Colon (tissue), 2 donors: ENCODE results near the gene CGA.
"Not testable (repeated sequence)": the region's sequence is repeated elsewhere in the genome, so short reads cannot be mapped to it uniquely, and the experiment has no call there.

Experiments
- FAIRE-seq: peaks from 2 replicates; lab custom pipeline; 2012; peaks lifted over from hg19 to GRCh38; lab: Jason Lieb, UNC
- donor health status: control.
- donor health status: control.

The CGA gene

GRCh38 chr6:87095087-87095509, at the start of gene CGA:
CGA (minus strand) TSS chr6:87095106; CDS start chr6:87088200, 6,906 bp downstream.
- no peak for FAIRE-seq

GRCh38 chr6:87139927-87140326, 45.0 kb upstream of the CGA start:
- FAIRE-seq, result not testable (repeated sequence)

GRCh38 chr6:87139236-87139635, 44.3 kb upstream of the CGA start:
- FAIRE-seq, result no peak

GRCh38 chr6:87136963-87137362, 42.1 kb upstream of the CGA start:
- FAIRE-seq, result no peak

GRCh38 chr6:87127737-87128136, 32.8 kb upstream of the CGA start:
- FAIRE-seq, result no peak

- no peak for FAIRE-seq
Measured at GRCh38 chr6:87126501-87126900, 31.6 kb upstream of the CGA start.

GRCh38 chr6:87124074-87124473, 29.2 kb upstream of the CGA start:
- no peak for FAIRE-seq

GRCh38 chr6:87122477-87122876, 27.6 kb upstream of the CGA start:
- no peak for FAIRE-seq

- no peak for FAIRE-seq
Measured at GRCh38 chr6:87118054-87118453, 23.1 kb upstream of the CGA start.

GRCh38 chr6:87116922-87117321, 22.0 kb upstream of the CGA start:
- no peak for FAIRE-seq

GRCh38 chr6:87115402-87116135, 20.7 kb upstream of the CGA start:
- no peak for FAIRE-seq

GRCh38 chr6:87110636-87111035, 15.7 kb upstream of the CGA start:
- FAIRE-seq, result no peak

GRCh38 chr6:87105823-87106222, 10.9 kb upstream of the CGA start:
- FAIRE-seq, result no peak

- no peak for FAIRE-seq
Measured at GRCh38 chr6:87104667-87105066, 9.8 kb upstream of the CGA start.

GRCh38 chr6:87103977-87104601, 9.2 kb upstream of the CGA start:
- FAIRE-seq, result no peak

GRCh38 chr6:87102151-87102621, 7.3 kb upstream of the CGA start:
- no peak for FAIRE-seq

- FAIRE-seq, result no peak
Measured at GRCh38 chr6:87101067-87101466, 6.2 kb upstream of the CGA start.

GRCh38 chr6:87100216-87100615, 5.3 kb upstream of the CGA start:
- FAIRE-seq, result no peak

GRCh38 chr6:87099472-87099871, 4.6 kb upstream of the CGA start:
- no peak for FAIRE-seq

- FAIRE-seq, result no peak
Measured at GRCh38 chr6:87094576-87094975, 330 bp downstream of the CGA start.

GRCh38 chr6:87093651-87094050, 1.3 kb downstream of the CGA start:
- FAIRE-seq, result no peak

GRCh38 chr6:87093199-87093598, 1.7 kb downstream of the CGA start:
- FAIRE-seq, result no peak

GRCh38 chr6:87092435-87092834, 2.5 kb downstream of the CGA start:
- no peak for FAIRE-seq

GRCh38 chr6:87089135-87089534, 5.8 kb downstream of the CGA start:
- FAIRE-seq, result no peak
